SK-N-SH (cell line): ENCODE measurements around the gene PAN3.

Experiments used
- CHD2 ChIP-seq: fragments of 150-350 bp; IDR thresholded peaks from 2 replicates; pipeline ENCODE4 v1.6.1; 2018; ENCODE audit warnings: low read length; ENCODE audit not compliant: partially characterized antibody
- CTCF ChIP-seq: fragments of 200-600 bp; sonication (generic); IDR thresholded peaks from 2 replicates; pipeline ENCODE4 v1.6.1; 2017; ENCODE audit warnings: antibody characterized with exemption, mild to moderate bottlenecking, moderate library complexity
- ELF1 ChIP-seq: IDR thresholded peaks from 2 replicates; pipeline ENCODE4 v1.4.0; 2012
- MAX ChIP-seq: IDR thresholded peaks from 2 replicates; pipeline ENCODE4 v1.4.0; 2012; ENCODE audit warnings: low read depth
- NRF1 ChIP-seq: IDR thresholded peaks from 2 replicates; pipeline ENCODE4 v1.6.1; 2012; ENCODE audit warnings: low read depth, mild to moderate bottlenecking, low read length
- POLR2AphosphoS5 ChIP-seq: IDR thresholded peaks from 2 replicates; pipeline ENCODE4 v1.6.1; 2012; ENCODE audit warnings: low read depth, low read length
- RFX5 ChIP-seq: IDR thresholded peaks from 2 replicates; pipeline ENCODE4 v1.6.1; 2012; ENCODE audit warnings: mild to moderate bottlenecking, improper control_type of control experiment, low read length
- TEAD4 ChIP-seq: IDR thresholded peaks from 2 replicates; pipeline ENCODE4 v1.4.0; 2012; ENCODE audit warnings: mild to moderate bottlenecking, borderline replicate concordance; ENCODE audit not compliant: insufficient read depth

GRCh38 chr13:28138012-28138755 lies at the start of gene PAN3:
- TF ChIP-seq CTCF (peak; percentile 24; the same call in 1 of the 2 replicates), ELF1 (peak; percentile 76), POLR2AphosphoS5 (peak; percentile 91), RFX5 (no peak), TEAD4 (no peak), NRF1 (peak; percentile 88), MAX (peak; percentile 69), CHD2 (peak; percentile 75)
